Liver (tissue), 9 donors: ENCODE data around the gene DGKB. TPM values are rescaled to one million over a fixed set of nuclear protein-coding genes. Genes with fewer than 3 reads are reported as not detected.

Experiments used
- DNase-seq: peaks from one replicate; pipeline ENCODE4 v3.0.0-alpha.2; 2017; ENCODE audit warnings: low spot score
- H3K27ac ChIP-seq, 2 donors: one replicate each; pipeline ENCODE4 v1.7.0; 2013; ENCODE audit warnings: inconsistent platforms in 2 of 2, low read length in 2 of 2, control low read depth in 1 of 2, low read depth in 1 of 2, mild to moderate bottlenecking in 1 of 2
- H3K27me3 ChIP-seq, 4 donors: one replicate each; pipeline versions ENCODE4 v1.6.1 to v1.7.0; 2013; ENCODE audit warnings: low read length in 3 of 4, inconsistent platforms in 1 of 4, mild to moderate bottlenecking in 1 of 4, moderate library complexity in 1 of 4; ENCODE audit not compliant: control insufficient read depth in 4 of 4, insufficient read depth in 4 of 4
- H3K36me3 ChIP-seq, 4 donors: one replicate each; pipeline versions ENCODE4 v1.6.1 to v1.7.0; 2013; ENCODE audit warnings: low read length in 3 of 4, mild to moderate bottlenecking in 3 of 4, low read depth in 1 of 4, moderate library complexity in 1 of 4; ENCODE audit not compliant: control insufficient read depth in 4 of 4, insufficient read depth in 3 of 4
- H3K4me1 ChIP-seq, 4 donors: one replicate each; pipeline versions ENCODE4 v1.6.1 to v1.7.0; 2013; ENCODE audit warnings: low read length in 3 of 4, mild to moderate bottlenecking in 3 of 4, moderate library complexity in 1 of 4; ENCODE audit not compliant: control insufficient read depth in 4 of 4, insufficient read depth in 4 of 4
- H3K4me3 ChIP-seq, 3 donors: one replicate each; pipeline versions ENCODE4 v1.6.1 to v1.7.0; 2013; ENCODE audit warnings: low read length in 3 of 3, control low read depth in 1 of 3, low read depth in 1 of 3, mild to moderate bottlenecking in 1 of 3
- H3K9ac ChIP-seq, 2 donors: one replicate each; pipeline ENCODE4 v1.7.0; 2013; ENCODE audit warnings: low read length in 2 of 2, mild to moderate bottlenecking in 2 of 2, moderate library complexity in 2 of 2, control low read depth in 1 of 2, low read depth in 1 of 2
- H3K9me3 ChIP-seq, 4 donors: one replicate each; pipeline versions ENCODE4 v1.6.1 to v1.7.0; 2013; ENCODE audit warnings: low read length in 3 of 4; ENCODE audit not compliant: control insufficient read depth in 4 of 4
- EGR1 ChIP-seq, 2 donors: IDR thresholded peaks; 2 replicates each; pipeline ENCODE4 v1.6.1; 2016 to 2018; ENCODE audit warnings: antibody characterized with exemption in 2 of 2, low read depth in 2 of 2
- FOXA1 ChIP-seq: IDR thresholded peaks from 2 replicates; pipeline ENCODE4 v1.6.1; 2016; ENCODE audit warnings: antibody characterized with exemption
- FOXA2 ChIP-seq: IDR thresholded peaks from 2 replicates; pipeline ENCODE4 v1.6.1; 2016; ENCODE audit warnings: antibody characterized with exemption
- GABPA ChIP-seq, 2 donors: IDR thresholded peaks in 1 of 2; conservative IDR thresholded peaks in 1 of 2; 2 replicates each; pipeline ENCODE4 v1.6.1; 2016; ENCODE audit warnings: antibody characterized with exemption in 2 of 2, mild to moderate bottlenecking in 1 of 2, moderate library complexity in 1 of 2
- HNF4A ChIP-seq, 2 donors: conservative IDR thresholded peaks; 2 replicates each; pipeline ENCODE4 v1.6.1; 2016; ENCODE audit warnings: antibody characterized with exemption in 2 of 2, mild to moderate bottlenecking in 2 of 2
- HNF4G ChIP-seq: IDR thresholded peaks from 2 replicates; pipeline ENCODE4 v1.6.1; 2016; ENCODE audit warnings: antibody characterized with exemption
- JUND ChIP-seq, 2 donors: IDR thresholded peaks; 2 replicates each; pipeline ENCODE4 v1.6.1; 2016; ENCODE audit warnings: antibody characterized with exemption in 2 of 2
- NR2F2 ChIP-seq: IDR thresholded peaks from 2 replicates; pipeline ENCODE4 v1.6.1; 2016; ENCODE audit warnings: antibody characterized with exemption
- RAD21 ChIP-seq, 2 donors: IDR thresholded peaks; 2 replicates each; pipeline ENCODE4 v1.6.1; 2016; ENCODE audit warnings: antibody characterized with exemption in 2 of 2, mild to moderate bottlenecking in 2 of 2
- REST ChIP-seq: IDR thresholded peaks from 2 replicates; pipeline ENCODE4 v1.6.1; 2016; ENCODE audit warnings: antibody characterized with exemption, mild to moderate bottlenecking
- RXRA ChIP-seq, 2 donors: IDR thresholded peaks; 2 replicates each; pipeline ENCODE4 v1.6.1; 2017 to 2018; ENCODE audit warnings: antibody characterized with exemption in 2 of 2, mild to moderate bottlenecking in 1 of 2
- SP1 ChIP-seq: IDR thresholded peaks from 2 replicates; pipeline ENCODE4 v1.6.1; 2018; ENCODE audit warnings: antibody characterized with exemption, mild to moderate bottlenecking
- TAF1 ChIP-seq: conservative IDR thresholded peaks from 2 replicates; pipeline ENCODE4 v1.6.1; 2016; ENCODE audit warnings: antibody characterized with exemption, mild to moderate bottlenecking
- YY1 ChIP-seq: IDR thresholded peaks from 2 replicates; pipeline ENCODE4 v1.6.1; 2016; ENCODE audit warnings: antibody characterized with exemption, mild to moderate bottlenecking
- ZBTB33 ChIP-seq: IDR thresholded peaks from 2 replicates; pipeline ENCODE4 v1.6.1; 2016; ENCODE audit warnings: antibody characterized with exemption
- polyA plus RNA-seq, 2 donors: library from polyadenylated mRNA; stranded (reverse) in 1 of 2; unstranded in 1 of 2; fragments of 200-250 nt in 1 of 2; fragments of >200 nt in 1 of 2; fragmentation: Nextera tagmentation in 1 of 2; extraction: Ambion mirVana in 1 of 2; gene quantifications; one replicate each; pipeline versions ENCODE4 v1.2.1 to v1.2.3, GENCODE V29; 2013 to 2015
- total RNA-seq, 2 donors: library from RNA; depleted of rRNA; stranded (reverse); fragments of >200 nt; gene quantifications; one replicate each; pipeline ENCODE4 v1.2.3, GENCODE V29; 2014
- TF ChIP-seq, protein P1 (sequence below): fragments of 150-350 bp; IDR thresholded peaks from 2 replicates; pipeline ENCODE4 v1.5.1; 2017; ENCODE audit warnings: improper control_type of control experiment, low read depth, low read length; ENCODE audit not compliant: missing input control
- TF ChIP-seq, protein P2 (sequence below): IDR thresholded peaks from 2 replicates; pipeline ENCODE4 v1.6.1; 2016; ENCODE audit warnings: antibody characterized with exemption
- TF ChIP-seq, protein P3 (sequence below): IDR thresholded peaks from 2 replicates; pipeline ENCODE4 v1.6.1; 2016; ENCODE audit warnings: antibody characterized with exemption
- donor health status: healthy.
- donor health status: healthy.
- donor health status: healthy.
- donor health status: healthy.
- donor health status: healthy.

DGKB gene
- total and polyA plus RNA-seq, 4 donors, result 0.09 to 0.42 TPM; not detected in 2

- Histone ChIP-seq H3K4me1 (no peaks in the 10 kb centered on the region), H3K36me3 (no peaks in the 10 kb centered on the region), H3K9ac (no peak overlapping the region), H3K27me3 (no peaks in the 10 kb centered on the region), H3K4me3 (no peak overlapping the region), H3K27ac (no peak overlapping the region), H3K9me3 (no peaks in the 10 kb centered on the region)
- no peak for DNase-seq
- TF ChIP-seq ZBTB33 (no peak), TAF1 (no peak), RXRA (IDR thresholded peaks at IDR 0.05) (no peak), HNF4G (no peak), GABPA (IDR thresholded peaks at IDR 0.05 in 1 of 2, conservative IDR thresholded peaks at IDR 0.05 in 1 of 2) (no peak), YY1 (no peak), HNF4A (conservative IDR thresholded peaks at IDR 0.05) (no peak), JUND (IDR thresholded peaks at IDR 0.05) (no peak), RAD21 (IDR thresholded peaks at IDR 0.05) (no peak)
- TF ChIP-seq, protein P1, sequence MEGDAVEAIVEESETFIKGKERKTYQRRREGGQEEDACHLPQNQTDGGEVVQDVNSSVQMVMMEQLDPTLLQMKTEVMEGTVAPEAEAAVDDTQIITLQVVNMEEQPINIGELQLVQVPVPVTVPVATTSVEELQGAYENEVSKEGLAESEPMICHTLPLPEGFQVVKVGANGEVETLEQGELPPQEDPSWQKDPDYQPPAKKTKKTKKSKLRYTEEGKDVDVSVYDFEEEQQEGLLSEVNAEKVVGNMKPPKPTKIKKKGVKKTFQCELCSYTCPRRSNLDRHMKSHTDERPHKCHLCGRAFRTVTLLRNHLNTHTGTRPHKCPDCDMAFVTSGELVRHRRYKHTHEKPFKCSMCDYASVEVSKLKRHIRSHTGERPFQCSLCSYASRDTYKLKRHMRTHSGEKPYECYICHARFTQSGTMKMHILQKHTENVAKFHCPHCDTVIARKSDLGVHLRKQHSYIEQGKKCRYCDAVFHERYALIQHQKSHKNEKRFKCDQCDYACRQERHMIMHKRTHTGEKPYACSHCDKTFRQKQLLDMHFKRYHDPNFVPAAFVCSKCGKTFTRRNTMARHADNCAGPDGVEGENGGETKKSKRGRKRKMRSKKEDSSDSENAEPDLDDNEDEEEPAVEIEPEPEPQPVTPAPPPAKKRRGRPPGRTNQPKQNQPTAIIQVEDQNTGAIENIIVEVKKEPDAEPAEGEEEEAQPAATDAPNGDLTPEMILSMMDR, result no peak
- TF ChIP-seq, protein P2, sequence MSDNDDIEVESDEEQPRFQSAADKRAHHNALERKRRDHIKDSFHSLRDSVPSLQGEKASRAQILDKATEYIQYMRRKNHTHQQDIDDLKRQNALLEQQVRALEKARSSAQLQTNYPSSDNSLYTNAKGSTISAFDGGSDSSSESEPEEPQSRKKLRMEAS, result no peak
These were observed 504.0 kb downstream of the DGKB start for GRCh38 chr7:14398526-14398925.

DNA sequence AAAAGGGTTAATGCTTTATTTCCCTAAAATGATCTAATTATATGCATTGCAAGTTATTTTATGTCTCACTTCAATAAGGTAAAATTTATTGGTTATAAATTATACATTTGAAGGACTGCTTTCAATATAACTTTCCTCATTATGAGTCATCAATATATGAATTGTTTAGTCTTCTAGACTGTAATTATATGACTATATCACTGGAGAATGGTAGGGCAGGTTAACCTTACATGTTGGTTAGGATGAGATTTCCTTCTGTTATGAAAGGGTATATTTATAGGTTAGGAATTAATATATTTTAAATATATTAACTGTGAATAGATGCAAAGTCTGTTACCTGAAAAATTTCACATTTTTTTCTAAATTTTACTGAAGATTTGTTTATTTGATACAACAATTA lies 506.7 kb downstream of the DGKB start:
- H3K36me3 ChIP-seq, result no peaks in the 10 kb centered on the region

More for the DNA sequence above, 506.7 kb downstream of the DGKB start:
- no peak overlapping the region for H3K4me3 ChIP-seq
- no peaks in the 10 kb centered on the region for H3K27me3 ChIP-seq
- no peak overlapping the region for H3K27ac ChIP-seq
- TF ChIP-seq NR2F2 (no peak), RAD21 (IDR thresholded peaks at IDR 0.05) (no peak), HNF4A (conservative IDR thresholded peaks at IDR 0.05) (no peak), JUND (IDR thresholded peaks at IDR 0.05) (no peak), EGR1 (IDR thresholded peaks at IDR 0.05; ENCODE audit: low read depth in 2 of 2) (no peak), HNF4G (no peak), TAF1 (no peak), RXRA (IDR thresholded peaks at IDR 0.05) (no peak), ZBTB33 (no peak), YY1 (no peak), GABPA (IDR thresholded peaks at IDR 0.05 in 1 of 2, conservative IDR thresholded peaks at IDR 0.05 in 1 of 2) (no peak), REST (no peak), SP1 (no peak), FOXA1 (no peak), FOXA2 (no peak)
- TF ChIP-seq, protein P2, result no peak
- TF ChIP-seq, protein P1, result no peak
- TF ChIP-seq, protein P3, sequence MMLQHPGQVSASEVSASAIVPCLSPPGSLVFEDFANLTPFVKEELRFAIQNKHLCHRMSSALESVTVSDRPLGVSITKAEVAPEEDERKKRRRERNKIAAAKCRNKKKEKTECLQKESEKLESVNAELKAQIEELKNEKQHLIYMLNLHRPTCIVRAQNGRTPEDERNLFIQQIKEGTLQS, result no peak
- no peaks in the 10 kb centered on the region for H3K4me1 ChIP-seq
- no peak overlapping the region for H3K9ac ChIP-seq
- no peaks in the 10 kb centered on the region for H3K9me3 ChIP-seq
- no peak for DNase-seq
